ENCODE measurements around the gene ANKRD13A. TPM values are rescaled to one million over a fixed set of nuclear protein-coding genes. Genes with fewer than 3 reads are reported as not detected.

The ANKRD13A gene
- total and polyA plus RNA-seq, 2 of the 8 experiments (the other 6 are each of a cell fraction or from before 2014, with no cell fraction given), result 16.8 to 21.4 TPM

- TF ChIP-seq CHD7 (IDR thresholded peaks at IDR 0.05; ENCODE audit: insufficient replicate concordance, low read length), result no peak
- no peak for TF ChIP-seq JUND (IDR thresholded peaks at IDR 0.05; ENCODE audit: low read length)
- TF ChIP-seq EZH2 (IDR thresholded peaks at IDR 0.05; ENCODE audit: low read depth, low read length, severe bottlenecking), result no peak
- TF ChIP-seq SRF (IDR thresholded peaks at IDR 0.05; ENCODE audit: low read depth, low read length), result no peak
- no peak for TF ChIP-seq NRF1 (IDR thresholded peaks at IDR 0.05; ENCODE audit: low read depth, low read length)
- no peak for TF ChIP-seq BACH1 (IDR thresholded peaks at IDR 0.05; ENCODE audit: low read length)
- TF ChIP-seq TBP (IDR thresholded peaks at IDR 0.05; ENCODE audit: low read depth, low read length), result no peak
- no peak for TF ChIP-seq EGR1 (IDR thresholded peaks at IDR 0.05; ENCODE audit: borderline replicate concordance, low read depth, low read length)
- TF ChIP-seq BCL11A (IDR thresholded peaks at IDR 0.05; ENCODE audit: low read depth in 2 of 2, low read length in 2 of 2), result no peak
- no peak for TF ChIP-seq RBBP5 (IDR thresholded peaks at IDR 0.05; ENCODE audit: borderline replicate concordance, low read depth, low read length)
- no peak for TF ChIP-seq TAF1 (IDR thresholded peaks at IDR 0.05; ENCODE audit: low read depth, low read length)
- no peak for TF ChIP-seq BRCA1 (IDR thresholded peaks at IDR 0.05; ENCODE audit: low read depth, low read length)
- no peak for TF ChIP-seq CEBPB (IDR thresholded peaks at IDR 0.05; ENCODE audit: low read depth, low read length)
These were observed 6.9 kb downstream of the ANKRD13A start (continued) for GRCh38 chr12:110006115-110006514.

All from H1 (cell line).